GM06990 (cell line): ENCODE results near the gene MMEL1.

Experiments
- DNase-seq: peaks from one replicate; pipeline ENCODE4 v3.0.0-alpha.2; 2011; ENCODE audit not compliant: insufficient read length; ENCODE audit errors: extremely low read depth
- H3K27me3 ChIP-seq: replicated peaks from 2 replicates; pipeline ENCODE4 v1.6.0; 2011; ENCODE audit warnings: low read length; ENCODE audit not compliant: control insufficient read depth, insufficient read depth
- H3K36me3 ChIP-seq: 2 replicates; pipeline ENCODE4 v1.5.1; 2011; ENCODE audit warnings: low read length; ENCODE audit not compliant: control insufficient read depth, insufficient read depth
- H3K4me3 ChIP-seq: replicated peaks from 2 replicates; pipeline ENCODE4 v1.5.1; 2011; ENCODE audit warnings: low read depth, mild to moderate bottlenecking, control low read depth, low read length
- CTCF ChIP-seq: IDR thresholded peaks from 2 replicates; pipeline ENCODE4 v1.5.1; 2011; ENCODE audit warnings: low read length, control low read depth, mild to moderate bottlenecking, inconsistent platforms; ENCODE audit not compliant: insufficient read depth, poor library complexity, severe bottlenecking

Gene MMEL1

GRCh38 chr1:2559509-2560298 is 73.1 kb downstream of the MMEL1 start:
- DNase-seq = no peak
- no peak overlapping the region for H3K4me3 ChIP-seq
- H3K27me3 ChIP-seq = no peaks in the 10 kb centered on the region
- peaks cover 38% of the 10 kb centered on the region for H3K36me3 ChIP-seq
- no peak for TF ChIP-seq CTCF

GRCh38 chr1:2558861-2559260 is 74.0 kb downstream of the MMEL1 start:
- Histone ChIP-seq H3K4me3 (no peak overlapping the region; the same call in 1 of the 2 replicates), H3K36me3 (peaks cover 38% of the 10 kb centered on the region), H3K27me3 (no peaks in the 10 kb centered on the region)
- no peak for DNase-seq
- no peak for TF ChIP-seq CTCF

GRCh38 chr1:2558420-2558819 is 74.4 kb downstream of the MMEL1 start:
- no peak for TF ChIP-seq CTCF
- no peaks in the 10 kb centered on the region for H3K27me3 ChIP-seq
- peak overlapping the region; percentile 91; the same call in 1 of the 2 replicates for H3K4me3 ChIP-seq
- H3K36me3 ChIP-seq = peaks cover 38% of the 10 kb centered on the region
- no peak for DNase-seq

- Histone ChIP-seq H3K4me3 (peak overlapping the region; percentile 91), H3K36me3 (peaks cover 31% of the 10 kb centered on the region), H3K27me3 (no peaks in the 10 kb centered on the region)
- no peak for TF ChIP-seq CTCF
- DNase-seq = no peak
Measured at GRCh38 chr1:2557482-2558400, 75.1 kb downstream of the MMEL1 start.

- DNase-seq = peak; percentile 71
- H3K27me3 ChIP-seq = no peaks in the 10 kb centered on the region
- peaks cover 27% of the 10 kb centered on the region for H3K36me3 ChIP-seq
- peak overlapping the region; percentile 91 for H3K4me3 ChIP-seq
- TF ChIP-seq CTCF = peak; percentile 10
Measured at GRCh38 chr1:2556678-2557481, 75.9 kb downstream of the MMEL1 start.
